HFFc6 (cell line): Measurements from ENCODE around the gene FHL1. TPM values are rescaled to one million over a fixed set of nuclear protein-coding genes. Genes with fewer than 3 reads are reported as not detected.
A peak's percentile ranks its signal among the peaks of the same experiment; 100 is the strongest.

Source experiments
- DNase-seq: peaks from one replicate; pipeline ENCODE4 v3.0.0-alpha.2; 2018
- H3K27ac Mint-ChIP-seq: 2 replicates; pipeline ENCODE4 v1.8.0; 2020; ENCODE audit warnings: mild to moderate bottlenecking, mixed read lengths
- H3K27me3 Mint-ChIP-seq: 2 replicates; pipeline ENCODE4 v1.8.0; 2021; ENCODE audit warnings: mild to moderate bottlenecking, moderate library complexity, mixed read lengths; ENCODE audit not compliant: insufficient read depth
- H3K36me3 Mint-ChIP-seq: 2 replicates; pipeline ENCODE4 v1.8.0; 2021; ENCODE audit warnings: low read depth, mixed read lengths
- H3K4me1 Mint-ChIP-seq: 2 replicates; pipeline ENCODE4 v1.8.0; 2020; ENCODE audit warnings: low read depth, mixed read lengths
- H3K4me3 Mint-ChIP-seq: 2 replicates; pipeline ENCODE4 v1.8.0; 2020; ENCODE audit warnings: mild to moderate bottlenecking, moderate library complexity, mixed read lengths
- H3K9me3 Mint-ChIP-seq: 2 replicates; pipeline ENCODE4 v1.8.0; 2020; ENCODE audit warnings: mild to moderate bottlenecking, mixed read lengths
- CTCF ChIP-seq: fragments of 200-600 bp; sonication (generic); IDR thresholded peaks from 2 replicates; pipeline ENCODE4 v1.5.0; 2021; ENCODE audit warnings: antibody characterized with exemption, mild to moderate bottlenecking
- total RNA-seq, 6 experiments: library from RNA; stranded (reverse); fragmentation: NEBNext Ultra II Directional; extraction: Animal tissue kit (Norgen Biotek cat#: 25700); gene quantifications; 2 replicates in 1 of 6; 3 replicates in 5 of 6; pipeline ENCODE4 v1.2.3, GENCODE V29; 2021

The FHL1 gene
- total RNA-seq, 6 experiments from 2014 or later: 409 to 808 (median 455) TPM

- no peak for TF ChIP-seq CTCF
- H3K27ac Mint-ChIP-seq: peak overlapping the region; percentile 73
- DNase-seq: no peak
- H3K27me3 Mint-ChIP-seq: no peaks in the 10 kb centered on the region; the same call in 1 of the 2 replicates
- no peaks in the 10 kb centered on the region for H3K9me3 Mint-ChIP-seq
- peak overlapping the region; percentile 78; the same call in 1 of the 2 replicates for H3K4me3 Mint-ChIP-seq
- H3K4me1 Mint-ChIP-seq: peaks cover 74% of the 10 kb centered on the region
- peaks cover 31% of the 10 kb centered on the region for H3K36me3 Mint-ChIP-seq
These were observed 54.3 kb downstream of the FHL1 start for GRCh38 chrX:136201601-136202000.

- Mint-ChIP-seq H3K4me1 (peaks cover 71% of the 10 kb centered on the region), H3K4me3 (peak overlapping the region; percentile 63), H3K9me3 (no peaks in the 10 kb centered on the region), H3K36me3 (peaks cover 26% of the 10 kb centered on the region), H3K27ac (peak overlapping the region; percentile 73), H3K27me3 (no peaks in the 10 kb centered on the region; the same call in 1 of the 2 replicates)
- DNase-seq: peak; percentile 57
- no peak for TF ChIP-seq CTCF
These were observed 55.6 kb downstream of the FHL1 start for GRCh38 chrX:136202889-136203288.

GRCh38 chrX:136203438-136203837 lies 56.1 kb downstream of the FHL1 start:
- no peak for DNase-seq
- Mint-ChIP-seq H3K9me3 (no peaks in the 10 kb centered on the region), H3K4me3 (peak overlapping the region; percentile 63), H3K36me3 (peaks cover 21% of the 10 kb centered on the region), H3K4me1 (peaks cover 67% of the 10 kb centered on the region), H3K27me3 (no peaks in the 10 kb centered on the region), H3K27ac (peak overlapping the region; percentile 73)
- TF ChIP-seq CTCF: no peak

- H3K27ac Mint-ChIP-seq: peak overlapping the region; percentile 93
- peaks cover 17% of the 10 kb centered on the region for H3K36me3 Mint-ChIP-seq
- H3K9me3 Mint-ChIP-seq: no peaks in the 10 kb centered on the region
- no peak for DNase-seq
- H3K4me3 Mint-ChIP-seq: no peak overlapping the region
- no peak for TF ChIP-seq CTCF
- peaks cover 65% of the 10 kb centered on the region for H3K4me1 Mint-ChIP-seq
- H3K27me3 Mint-ChIP-seq: no peaks in the 10 kb centered on the region
These were observed 56.6 kb downstream of the FHL1 start for GRCh38 chrX:136203951-136204350.

- H3K27ac Mint-ChIP-seq: peak overlapping the region; percentile 93
- peak overlapping the region; percentile 59; the same call in 1 of the 2 replicates for H3K4me3 Mint-ChIP-seq
These were observed 57.2 kb downstream of the FHL1 start for GRCh38 chrX:136204571-136204970.

More at GRCh38 chrX:136204571-136204970, 57.2 kb downstream of the FHL1 start:
- peaks cover 67% of the 10 kb centered on the region for H3K4me1 Mint-ChIP-seq
- peak; percentile 74 for DNase-seq
- peaks cover 16% of the 10 kb centered on the region for H3K36me3 Mint-ChIP-seq
- no peaks in the 10 kb centered on the region for H3K9me3 Mint-ChIP-seq
- H3K27me3 Mint-ChIP-seq: no peaks in the 10 kb centered on the region
- TF ChIP-seq CTCF: no peak
